Daoy (cell line): ENCODE measurements around the gene CD19. TPM values are rescaled to one million over a fixed set of nuclear protein-coding genes. Genes with fewer than 3 reads are reported as not detected.
"Not testable (repeated sequence)": the region's sequence is repeated elsewhere in the genome, so short reads cannot be mapped to it uniquely, and the experiment has no call there.

ENCODE experiments used
- DNase-seq: peaks from one replicate; pipeline ENCODE4 v3.0.0-alpha.2; 2015; ENCODE audit warnings: low read depth
- total RNA-seq: library from RNA; depleted of rRNA; stranded (reverse); fragments of >200 nt; shearing (Covaris generic); gene quantifications from 2 replicates; pipeline ENCODE4 v1.2.3, GENCODE V29; 2014

CD19 gene
- total RNA-seq, 1 experiment from 2014 or later: not detected

- DNase-seq: peak; percentile 70
These were observed 4.4 kb downstream of the CD19 start for GRCh38 chr16:28935924-28936783.

GRCh38 chr16:28936784-28937155 is 5.0 kb downstream of the CD19 start:
- DNase-seq: no peak

GRCh38 chr16:28937222-28937876 is 5.6 kb downstream of the CD19 start:
- DNase-seq: no peak

GRCh38 chr16:28938721-28939120 is 7.0 kb downstream of the CD19 start:
- DNase-seq: no peak

- DNase-seq: not testable (repeated sequence)
These were observed 8.1 kb downstream of the CD19 start for GRCh38 chr16:28939825-28940224.

GRCh38 chr16:28943281-28943680 is 11.5 kb downstream of the CD19 start:
- no peak for DNase-seq

- DNase-seq: no peak
These were observed 14.9 kb downstream of the CD19 start for GRCh38 chr16:28946681-28947080.

DNA sequence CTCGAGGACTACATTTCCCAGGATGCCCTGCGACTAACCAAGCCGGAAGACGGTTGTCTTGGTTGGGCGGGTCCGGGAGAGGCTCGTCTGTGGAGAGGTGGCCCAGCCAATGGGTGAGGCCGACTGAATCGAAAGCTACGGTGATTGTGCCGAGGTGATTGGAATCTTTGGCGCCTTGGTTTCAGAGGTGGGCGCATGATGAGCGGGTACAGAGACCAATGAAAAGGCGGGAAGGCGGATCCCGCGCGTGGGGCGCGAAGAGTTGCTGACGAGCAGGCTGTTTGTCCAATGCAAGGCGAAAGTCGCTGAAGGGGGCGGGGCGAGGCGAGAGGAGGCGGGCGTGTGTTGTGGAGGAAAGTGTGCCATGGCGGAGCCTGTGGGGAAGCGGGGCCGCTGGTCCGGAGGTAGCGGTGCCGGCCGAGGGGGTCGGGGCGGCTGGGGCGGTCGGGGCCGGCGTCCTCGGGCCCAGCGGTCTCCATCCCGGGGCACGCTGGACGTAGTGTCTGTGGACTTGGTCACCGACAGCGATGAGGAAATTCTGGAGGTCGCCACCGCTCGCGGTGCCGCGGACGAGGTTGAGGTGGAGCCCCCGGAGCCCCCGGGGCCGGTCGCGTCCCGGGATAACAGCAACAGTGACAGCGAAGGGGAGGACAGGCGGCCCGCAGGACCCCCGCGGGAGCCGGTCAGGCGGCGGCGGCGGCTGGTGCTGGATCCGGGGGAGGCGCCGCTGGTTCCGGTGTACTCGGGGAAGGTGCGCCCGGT is 19.1 kb downstream of the CD19 start, which contains the start of gene NFATC2IP:
Gene NFATC2IP, plus strand, starts transcription at position 290 of the 762 bp plus-strand sequence. Its CDS starts 75 bp downstream, at position 365.
- DNase-seq: peak; percentile 99

- no peak for DNase-seq
These were observed 19.7 kb downstream of the CD19 start for GRCh38 chr16:28951410-28951943.

- no peak for DNase-seq
These were observed 26.4 kb downstream of the CD19 start for GRCh38 chr16:28958216-28958615.

DNA sequence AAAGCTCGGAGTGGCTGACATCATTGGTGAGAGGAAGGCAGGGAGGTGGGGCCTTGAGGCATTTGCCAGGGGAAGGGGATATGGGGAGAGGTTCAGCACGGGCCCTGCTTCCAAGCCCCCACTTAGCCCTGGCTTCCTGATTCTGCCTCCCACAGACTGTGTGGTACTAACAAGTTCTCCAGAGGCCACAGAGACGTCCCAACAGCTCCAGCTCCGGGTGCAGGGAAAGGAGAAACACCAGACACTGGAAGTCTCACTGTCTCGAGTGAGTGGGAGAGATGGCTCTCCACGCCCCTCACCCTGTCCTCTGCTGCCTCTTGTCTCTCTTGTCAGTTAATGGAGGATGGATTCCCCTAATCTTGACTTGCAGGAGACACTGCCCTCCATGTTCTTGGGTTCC is 27.1 kb downstream of the CD19 start:
- no peak for DNase-seq

DNA sequence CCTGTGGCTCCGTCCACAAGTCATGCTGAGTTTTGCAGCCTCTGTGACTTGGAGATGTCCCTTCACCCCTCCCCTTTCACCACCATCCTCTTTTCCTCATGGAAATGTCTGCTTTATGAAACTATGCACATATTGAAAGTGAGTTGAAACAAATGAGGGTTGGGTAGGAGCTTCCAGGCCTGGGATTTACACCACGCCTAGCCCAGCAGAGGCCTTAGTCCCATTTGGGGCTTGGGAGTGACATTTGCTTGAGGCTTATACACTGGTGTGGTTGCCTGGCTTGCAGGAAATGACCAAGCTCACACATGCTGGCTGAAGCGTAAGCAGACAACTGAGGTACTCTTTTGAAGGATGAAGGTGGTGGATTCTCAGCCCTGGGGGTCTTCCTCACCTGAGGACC is 32.3 kb downstream of the CD19 start:
- no peak for DNase-seq

DNA sequence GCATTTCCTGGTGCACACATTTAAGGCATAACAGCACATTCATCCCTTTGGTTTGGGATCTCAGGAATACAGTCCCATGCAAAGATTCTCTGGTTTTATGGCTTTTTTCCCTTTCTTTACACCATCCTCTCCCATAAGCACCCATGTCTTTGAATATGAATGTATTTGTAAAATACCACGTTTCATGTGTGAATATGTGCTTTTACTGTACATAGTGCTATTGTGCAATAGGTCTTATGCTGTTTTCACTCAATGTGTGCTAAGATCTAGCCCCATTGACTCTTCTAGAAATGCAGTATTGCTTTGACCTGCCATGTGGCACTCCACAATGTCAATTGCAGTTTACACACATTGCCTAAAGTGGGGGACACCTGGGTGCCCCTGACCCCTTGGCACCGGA is 32.7 kb downstream of the CD19 start:
- no peak for DNase-seq

DNA sequence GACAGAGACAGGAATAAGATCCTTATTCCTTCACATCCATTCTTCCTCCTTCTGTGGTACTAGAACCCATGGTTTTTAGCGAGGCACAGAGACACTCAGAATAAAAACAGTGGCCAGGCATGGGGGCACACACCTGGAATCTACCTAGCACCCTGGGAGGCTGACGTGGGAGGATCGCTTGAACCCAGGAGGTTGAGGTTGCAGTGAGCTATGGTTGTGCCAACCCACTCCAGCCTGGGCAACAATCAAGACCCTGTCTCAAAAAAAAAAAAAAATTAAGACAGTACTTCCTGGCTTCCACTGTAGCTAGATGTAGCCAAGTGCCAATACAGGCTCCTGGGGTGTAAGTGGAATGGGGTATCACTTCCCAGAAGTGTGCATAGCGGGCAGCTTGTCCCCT is 35.4 kb downstream of the CD19 start:
- DNase-seq: no peak

- not testable (repeated sequence) for DNase-seq
These were observed 37.9 kb downstream of the CD19 start for GRCh38 chr16:28969696-28970095.

GRCh38 chr16:28974007-28974436 is 42.3 kb downstream of the CD19 start:
- DNase-seq: peak; percentile 77

- peak; percentile 96 for DNase-seq
These were observed 42.8 kb downstream of the CD19 start, which contains the start of gene SPNS1 for GRCh38 chr16:28974437-28975157. Gene SPNS1 (plus strand): TSS chr16:28974778. CDS start chr16:28975152, 374 bp downstream.

GRCh38 chr16:28975158-28975599 is 43.4 kb downstream of the CD19 start:
- DNase-seq: no peak

DNA sequence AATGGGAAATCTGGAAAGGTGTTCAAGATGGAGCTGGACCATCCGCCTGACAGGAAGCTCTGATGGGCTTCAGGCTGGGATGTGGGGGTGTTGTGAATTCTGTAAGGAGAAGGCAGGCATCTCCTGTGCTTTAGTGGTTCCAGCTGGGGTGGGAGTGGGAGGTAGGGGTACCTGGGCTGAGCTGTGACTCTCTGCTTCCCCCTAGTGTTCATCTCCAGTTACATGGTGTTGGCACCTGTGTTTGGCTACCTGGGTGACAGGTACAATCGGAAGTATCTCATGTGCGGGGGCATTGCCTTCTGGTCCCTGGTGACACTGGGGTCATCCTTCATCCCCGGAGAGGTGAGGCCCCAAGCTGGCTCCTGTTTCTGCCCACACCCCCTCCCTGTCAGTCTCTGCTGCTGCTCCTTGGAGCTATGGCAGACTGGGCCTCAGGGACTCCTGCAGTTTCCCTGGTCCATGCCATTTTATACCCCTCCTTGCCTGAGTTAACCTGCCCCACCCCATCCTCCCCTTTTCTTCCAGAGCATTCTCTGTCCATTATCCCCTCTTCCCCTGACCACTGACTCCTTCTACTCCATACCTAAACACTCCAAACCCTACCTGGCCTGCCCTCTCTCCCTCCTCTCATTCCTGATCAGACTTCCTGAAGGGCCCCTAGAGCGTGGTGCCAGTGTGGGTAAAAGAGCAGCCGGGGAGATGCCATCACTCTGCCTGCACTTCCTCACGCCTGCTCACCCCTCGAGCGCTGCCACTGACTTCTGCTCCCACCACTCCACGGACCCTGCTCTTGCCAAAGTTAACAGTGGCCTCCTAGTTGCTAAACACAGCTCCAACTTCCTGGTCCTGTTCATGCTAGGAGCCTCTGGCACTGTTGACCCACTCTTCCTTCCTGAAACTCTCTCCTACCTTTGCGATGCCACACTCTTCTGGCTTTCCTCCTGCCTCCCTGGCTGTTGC is 46.2 kb downstream of the CD19 start:
- no peak for DNase-seq

DNA sequence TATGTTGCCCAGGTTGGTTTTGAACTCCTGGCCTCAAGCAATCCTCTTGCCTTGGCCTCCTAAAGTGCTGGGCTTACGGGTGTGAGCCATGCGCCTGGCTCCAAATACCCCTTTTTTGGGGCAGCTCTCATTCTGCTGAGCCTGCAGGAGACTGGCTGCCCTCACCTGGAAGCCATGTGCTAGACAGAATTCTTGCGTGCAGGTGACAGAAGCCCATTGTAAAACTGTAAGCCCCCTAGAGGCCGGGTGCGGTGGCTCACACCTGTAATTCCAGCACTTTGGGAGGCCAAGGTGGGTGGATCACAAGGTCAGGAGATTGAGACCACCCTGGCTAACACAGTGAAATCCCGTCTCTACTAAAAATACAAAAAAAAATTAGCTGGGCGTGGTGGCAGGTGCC is 48.6 kb downstream of the CD19 start:
- not testable (repeated sequence) for DNase-seq
